Upper lobe of left lung (tissue), 6 donors: ENCODE data around the gene SPEF2. TPM values are rescaled to one million over a fixed set of nuclear protein-coding genes. Genes with fewer than 3 reads are reported as not detected.

Experiments
- ATAC-seq, 2 donors: fragments of 200-7000 bp; cut with Tn5 transposase; one replicate each; pipeline ENCODE4 v1.9.1; 2022; ENCODE audit warnings: mild to moderate bottlenecking in 2 of 2, moderate library complexity in 2 of 2; ENCODE audit not compliant: low FRiP score in 2 of 2
- DNase-seq, 2 donors: peaks; one replicate each; pipeline ENCODE4 v3.0.0-alpha.2; 2019 to 2020
- H3K27ac ChIP-seq, 4 donors: fragments of 200-600 bp; sonication (generic); one replicate each; pipeline ENCODE4 v1.5.1; 2016 to 2019
- H3K27me3 ChIP-seq, 4 donors: fragments of 200-600 bp; sonication (generic); one replicate each; pipeline ENCODE4 v1.5.1; 2017 to 2019
- H3K36me3 ChIP-seq, 4 donors: fragments of 200-600 bp; sonication (generic); one replicate each; pipeline ENCODE4 v1.5.1; 2016 to 2019
- H3K4me1 ChIP-seq, 4 donors: fragments of 200-600 bp; sonication (generic); one replicate each; pipeline ENCODE4 v1.5.1; 2018 to 2019
- H3K4me3 ChIP-seq, 4 donors: fragments of 200-600 bp; sonication (generic); one replicate each; pipeline ENCODE4 v1.5.1; 2017 to 2019; ENCODE audit warnings: mild to moderate bottlenecking in 2 of 4, moderate library complexity in 1 of 4
- H3K9me3 ChIP-seq, 4 donors: fragments of 200-600 bp; sonication (generic); one replicate each; pipeline ENCODE4 v1.5.1; 2018 to 2019
- EP300 ChIP-seq, 4 donors: sonication (generic); formaldehyde crosslinking; IDR thresholded peaks; one replicate each; pipeline ENCODE4 v1.5.1; 2017; ENCODE audit warnings: antibody characterized with exemption in 4 of 4, control low read depth in 2 of 4
- POLR2A ChIP-seq, 4 donors: fragments of 450-650 bp; IDR thresholded peaks; one replicate each; pipeline ENCODE4 v1.5.1; 2016 to 2017; ENCODE audit warnings: antibody characterized with exemption in 4 of 4, mild to moderate bottlenecking in 2 of 4
- POLR2AphosphoS5 ChIP-seq, 2 donors: sonication (generic); formaldehyde crosslinking; IDR thresholded peaks; one replicate each; pipeline ENCODE4 v1.5.1; 2017; ENCODE audit warnings: antibody characterized with exemption in 2 of 2
- WGBS, 2 donors: methylation state at CpG; one replicate each; pipeline ENCODE4 v1.1.5; 2017 to 2018; 5-methylcytosine and 5-hydroxymethylcytosine counted together
- total RNA-seq, 6 donors: library from RNA; depleted of rRNA in 4 of 6; stranded (reverse); fragments of >200 nt in 4 of 6; gene quantifications; one replicate each; pipeline versions ENCODE4 v1.1.0 to v1.2.1, GENCODE V29; 2016 to 2021
- TF ChIP-seq, protein P1 (sequence below), 6 experiments: fragments of 450-650 bp in 4 of 6; fragments of 200-600 bp in 2 of 6; sonication (generic) in 2 of 6; IDR thresholded peaks; one replicate each; pipeline ENCODE4 v1.5.1; 2016 to 2019; ENCODE audit warnings: antibody characterized with exemption in 6 of 6
- donor health status: DM: no; HTN: no; CAD: no; lungs with moderate emphysema.
- donor health status: DM: no; HTN: yes; CAD: no; lungs with severe emphysema.

The SPEF2 gene
- total RNA-seq, 6 donors from 2014 or later: 6.6 to 95.3 (median 13.9) TPM

DNA sequence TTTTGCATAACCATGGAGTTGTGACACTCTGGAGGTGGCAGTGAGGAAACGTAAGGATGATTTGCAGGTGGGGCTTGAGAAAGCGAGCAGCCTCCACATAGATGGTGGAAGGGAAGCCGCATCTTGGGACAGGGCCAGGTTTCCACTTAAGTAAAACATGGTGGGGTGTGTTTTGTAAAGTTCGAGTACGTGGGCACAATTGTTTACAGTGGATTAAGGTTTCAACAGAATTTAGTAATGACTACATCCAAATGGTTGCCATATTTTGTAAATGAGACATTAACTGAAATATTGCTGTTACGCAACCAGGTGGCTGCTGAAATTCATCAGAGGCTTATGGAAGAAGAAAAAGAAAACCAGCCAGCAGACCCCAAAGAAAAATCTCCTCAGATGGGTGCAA lies 153.6 kb downstream of the SPEF2 start:
- peaks cover 0 to under 1% (median 0%) of the 10 kb centered on the region in 4 donors for H3K4me1 ChIP-seq
- H3K36me3 ChIP-seq: no peaks in the 10 kb centered on the region
- H3K4me3 ChIP-seq: no peak overlapping the region
- no peak for TF ChIP-seq EP300 (IDR thresholded peaks at IDR 0.05)
- no peak for TF ChIP-seq POLR2A (IDR thresholded peaks at IDR 0.05)
- TF ChIP-seq POLR2AphosphoS5 (IDR thresholded peaks at IDR 0.05): no peak
- TF ChIP-seq, protein P1, sequence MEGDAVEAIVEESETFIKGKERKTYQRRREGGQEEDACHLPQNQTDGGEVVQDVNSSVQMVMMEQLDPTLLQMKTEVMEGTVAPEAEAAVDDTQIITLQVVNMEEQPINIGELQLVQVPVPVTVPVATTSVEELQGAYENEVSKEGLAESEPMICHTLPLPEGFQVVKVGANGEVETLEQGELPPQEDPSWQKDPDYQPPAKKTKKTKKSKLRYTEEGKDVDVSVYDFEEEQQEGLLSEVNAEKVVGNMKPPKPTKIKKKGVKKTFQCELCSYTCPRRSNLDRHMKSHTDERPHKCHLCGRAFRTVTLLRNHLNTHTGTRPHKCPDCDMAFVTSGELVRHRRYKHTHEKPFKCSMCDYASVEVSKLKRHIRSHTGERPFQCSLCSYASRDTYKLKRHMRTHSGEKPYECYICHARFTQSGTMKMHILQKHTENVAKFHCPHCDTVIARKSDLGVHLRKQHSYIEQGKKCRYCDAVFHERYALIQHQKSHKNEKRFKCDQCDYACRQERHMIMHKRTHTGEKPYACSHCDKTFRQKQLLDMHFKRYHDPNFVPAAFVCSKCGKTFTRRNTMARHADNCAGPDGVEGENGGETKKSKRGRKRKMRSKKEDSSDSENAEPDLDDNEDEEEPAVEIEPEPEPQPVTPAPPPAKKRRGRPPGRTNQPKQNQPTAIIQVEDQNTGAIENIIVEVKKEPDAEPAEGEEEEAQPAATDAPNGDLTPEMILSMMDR (IDR thresholded peaks at IDR 0.05): no peak
- DNase-seq (no peak), ATAC-seq (no peak)
- no peaks in the 10 kb centered on the region for H3K27me3 ChIP-seq
- 62 to 74% methylated on average over 6 of the region's 6 CpGs for WGBS, 2 donors
- no peak overlapping the region for H3K27ac ChIP-seq
- no peaks in the 10 kb centered on the region for H3K9me3 ChIP-seq

DNA sequence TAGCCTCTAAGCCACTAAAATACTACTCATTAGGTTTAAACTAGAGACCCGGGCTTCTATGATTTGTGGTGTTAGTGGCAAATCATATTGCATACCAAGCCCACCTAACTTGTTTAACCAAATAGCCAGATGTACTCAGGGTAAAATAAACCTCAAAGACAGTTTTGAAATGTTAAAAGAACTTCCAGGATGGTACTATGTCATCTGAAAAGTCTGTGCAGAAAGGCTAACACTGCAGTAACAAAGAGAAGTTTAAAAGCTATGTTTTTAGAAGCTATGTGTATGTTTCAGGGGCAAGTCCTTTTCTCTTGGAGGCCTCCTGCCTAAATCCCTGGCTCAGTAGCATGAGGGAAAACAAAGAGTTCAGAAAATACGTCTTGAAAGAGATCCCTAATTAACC lies 154.2 kb downstream of the SPEF2 start:
- Histone ChIP-seq H3K27ac (no peak overlapping the region), H3K9me3 (no peaks in the 10 kb centered on the region), H3K4me3 (no peak overlapping the region), H3K4me1 (no peaks in the 10 kb centered on the region), H3K27me3 (no peaks in the 10 kb centered on the region), H3K36me3 (no peaks in the 10 kb centered on the region)
- 51 to 75% methylated on average over 2 of the region's 2 CpGs for WGBS, 2 donors
- no peak for ATAC-seq
- no peak for TF ChIP-seq POLR2A (IDR thresholded peaks at IDR 0.05)
- TF ChIP-seq, protein P1 (IDR thresholded peaks at IDR 0.05): no peak
- no peak for TF ChIP-seq POLR2AphosphoS5 (IDR thresholded peaks at IDR 0.05)
- TF ChIP-seq EP300 (IDR thresholded peaks at IDR 0.05): no peak
- DNase-seq: no peak

DNA sequence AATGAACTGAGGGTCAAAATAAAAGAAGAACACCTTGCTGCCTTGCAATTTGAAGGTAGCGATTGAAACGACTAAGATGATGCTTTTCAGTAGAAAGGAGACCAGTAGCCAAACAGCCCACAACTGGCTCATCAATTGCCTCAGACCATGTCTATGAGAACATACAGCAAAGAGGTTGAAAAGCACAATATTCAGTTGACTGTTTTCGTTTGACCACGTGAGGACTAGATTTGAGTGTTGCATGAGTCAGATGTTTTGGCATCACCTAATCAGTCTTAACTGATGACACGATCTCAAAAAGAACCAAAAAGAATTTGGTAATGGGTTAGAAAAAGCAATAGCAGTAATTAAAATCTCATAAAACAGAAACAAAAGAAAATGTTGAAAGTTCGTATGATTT lies 156.3 kb downstream of the SPEF2 start:
- no peak for TF ChIP-seq POLR2A (IDR thresholded peaks at IDR 0.05)
- no peak for TF ChIP-seq EP300 (IDR thresholded peaks at IDR 0.05)
- Histone ChIP-seq H3K9me3 (no peaks in the 10 kb centered on the region), H3K27ac (no peak overlapping the region), H3K4me1 (no peaks in the 10 kb centered on the region), H3K27me3 (no peaks in the 10 kb centered on the region), H3K36me3 (no peaks in the 10 kb centered on the region), H3K4me3 (no peak overlapping the region)
- DNase-seq (no peak), ATAC-seq (no peak)
- 79 to 81% methylated on average over 6 of the region's 6 CpGs for WGBS, 2 donors

DNA sequence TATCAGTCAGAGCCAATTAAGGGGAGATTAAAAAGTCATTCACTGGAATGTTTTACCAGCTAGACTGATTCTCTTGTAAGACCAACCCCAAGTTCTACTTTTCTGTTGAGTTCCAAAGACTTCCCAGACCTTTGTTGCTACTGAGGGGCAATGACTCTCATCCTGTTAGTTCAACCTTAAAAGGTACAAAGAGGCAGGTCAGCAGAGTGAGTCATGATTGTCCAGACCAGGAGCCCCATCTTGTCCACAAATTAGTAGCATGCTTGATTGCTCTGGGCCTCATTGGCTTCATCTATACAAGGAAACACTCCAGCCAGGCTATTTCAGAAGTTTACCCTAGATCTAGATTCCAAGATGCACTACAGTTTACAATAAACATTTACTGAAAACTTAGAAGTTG lies 159.1 kb downstream of the SPEF2 start:
- Histone ChIP-seq H3K9me3 (no peaks in the 10 kb centered on the region), H3K4me1 (peaks cover 0 to 7% (median 2%) of the 10 kb centered on the region in 4 donors), H3K27me3 (no peaks in the 10 kb centered on the region), H3K4me3 (no peak overlapping the region), H3K36me3 (no peaks in the 10 kb centered on the region), H3K27ac (no peak overlapping the region)
- no peak for ATAC-seq
- no peak for TF ChIP-seq POLR2AphosphoS5 (IDR thresholded peaks at IDR 0.05)
- TF ChIP-seq POLR2A (IDR thresholded peaks at IDR 0.05): no peak
- TF ChIP-seq, protein P1 (IDR thresholded peaks at IDR 0.05): no peak
- TF ChIP-seq EP300 (IDR thresholded peaks at IDR 0.05): no peak
- DNase-seq: no peak

DNA sequence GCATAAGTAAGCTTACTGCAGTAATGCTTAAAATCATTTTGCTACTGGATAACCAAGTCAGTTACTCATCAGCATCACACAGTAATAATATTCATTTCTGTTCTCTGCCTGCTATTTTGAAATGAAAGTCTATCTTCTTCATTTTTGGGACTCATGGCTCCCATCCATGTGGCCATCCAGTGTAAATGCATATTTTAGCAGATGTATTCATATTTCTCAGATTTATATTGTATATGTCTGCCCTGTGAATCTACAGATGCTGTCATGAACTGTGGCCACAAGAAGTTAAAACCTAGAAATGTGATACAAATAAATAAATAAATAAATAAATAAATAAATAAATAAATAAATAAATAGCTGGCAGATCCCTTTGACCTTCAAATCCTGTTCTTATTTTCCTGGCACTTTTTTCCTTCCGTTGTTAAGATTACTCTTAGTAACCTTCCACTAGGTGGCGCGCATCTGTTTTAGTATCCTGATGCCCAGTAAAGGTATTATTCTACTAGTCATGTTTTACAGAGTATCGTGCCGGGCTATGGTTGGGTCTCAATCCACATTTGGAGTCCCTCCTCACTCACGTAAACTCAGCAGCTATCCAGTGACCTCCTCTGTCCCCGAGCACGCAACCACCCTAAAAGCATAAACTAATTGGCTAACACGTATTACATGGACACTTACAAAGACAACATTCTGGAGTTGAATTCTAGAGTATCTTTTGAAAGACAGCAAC lies 159.9 kb downstream of the SPEF2 start:
- TF ChIP-seq POLR2AphosphoS5 (IDR thresholded peaks at IDR 0.05): no peak
- TF ChIP-seq, protein P1 (IDR thresholded peaks at IDR 0.05): peak in 5 of 6 experiments; percentile 43 to 62 (median 47)
- 43 to 47% methylated on average over 9 of the region's 9 CpGs for WGBS, 2 donors
- peak in 1 of 2 donors; percentile 72 for DNase-seq

More for the DNA sequence above, 159.9 kb downstream of the SPEF2 start:
- peak in 1 of 2 donors; percentile 68 for ATAC-seq
- Histone ChIP-seq H3K4me3 (no peak overlapping the region), H3K9me3 (no peaks in the 10 kb centered on the region), H3K36me3 (no peaks in the 10 kb centered on the region), H3K4me1 (peaks cover 0 to 10% (median 2%) of the 10 kb centered on the region in 4 donors), H3K27me3 (no peaks in the 10 kb centered on the region), H3K27ac (no peak overlapping the region)
